GM12864 (cell line): ENCODE measurements around the gene GCDH.

Experiments
- DNase-seq: peaks from one replicate; pipeline ENCODE4 v3.0.0-alpha.2; 2011; ENCODE audit warnings: low read depth
- H3K4me3 ChIP-seq: 2 replicates; pipeline ENCODE4 v1.5.1; 2011; ENCODE audit warnings: mild to moderate bottlenecking, low read depth, low read length, control low read depth
- TF ChIP-seq, protein P1 (sequence below): IDR thresholded peaks from 2 replicates; pipeline ENCODE4 v1.5.1; 2011; ENCODE audit warnings: low read depth, mild to moderate bottlenecking, moderate library complexity, low read length, control low read depth, inconsistent platforms; ENCODE audit errors: missing control alignments

GCDH gene

DNA sequence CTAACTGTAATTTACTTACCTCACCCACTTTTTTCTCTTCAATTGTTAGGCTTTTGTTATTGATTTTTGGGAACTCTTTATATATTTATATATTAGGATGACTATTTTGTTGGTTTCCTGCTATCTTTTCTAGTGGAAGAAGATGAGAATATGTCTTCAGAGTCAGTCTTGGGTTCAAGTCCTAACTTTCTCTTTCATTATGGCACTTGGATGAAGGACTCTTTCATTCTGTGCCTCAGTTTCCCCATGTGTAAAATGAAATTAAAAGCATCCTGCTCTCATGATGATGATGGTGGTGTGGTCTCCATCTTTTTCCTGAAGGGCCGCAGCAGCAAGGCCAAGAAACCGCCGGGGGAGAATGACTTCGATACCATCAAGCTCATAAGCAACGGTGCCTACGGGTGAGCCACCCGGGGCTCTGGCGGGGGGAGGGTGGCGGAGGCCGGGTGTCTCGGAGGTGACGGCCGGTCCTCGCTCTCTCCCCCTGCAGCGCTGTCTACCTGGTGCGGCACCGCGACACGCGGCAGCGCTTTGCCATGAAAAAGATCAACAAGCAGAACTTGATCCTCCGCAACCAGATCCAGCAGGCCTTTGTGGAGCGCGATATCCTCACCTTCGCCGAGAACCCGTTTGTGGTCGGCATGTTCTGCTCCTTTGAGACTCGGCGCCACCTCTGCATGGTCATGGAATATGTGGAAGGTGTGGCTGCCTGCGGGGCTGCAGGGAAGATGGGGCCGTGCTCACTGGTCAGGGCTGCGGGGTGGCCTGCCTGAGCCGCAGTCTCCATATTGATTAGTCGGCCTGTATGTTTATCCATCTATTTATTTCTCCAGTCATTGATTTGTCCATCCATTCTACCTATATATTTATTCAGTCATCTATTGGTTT is 32.7 kb upstream of the GCDH start:
- TF ChIP-seq, protein P1, sequence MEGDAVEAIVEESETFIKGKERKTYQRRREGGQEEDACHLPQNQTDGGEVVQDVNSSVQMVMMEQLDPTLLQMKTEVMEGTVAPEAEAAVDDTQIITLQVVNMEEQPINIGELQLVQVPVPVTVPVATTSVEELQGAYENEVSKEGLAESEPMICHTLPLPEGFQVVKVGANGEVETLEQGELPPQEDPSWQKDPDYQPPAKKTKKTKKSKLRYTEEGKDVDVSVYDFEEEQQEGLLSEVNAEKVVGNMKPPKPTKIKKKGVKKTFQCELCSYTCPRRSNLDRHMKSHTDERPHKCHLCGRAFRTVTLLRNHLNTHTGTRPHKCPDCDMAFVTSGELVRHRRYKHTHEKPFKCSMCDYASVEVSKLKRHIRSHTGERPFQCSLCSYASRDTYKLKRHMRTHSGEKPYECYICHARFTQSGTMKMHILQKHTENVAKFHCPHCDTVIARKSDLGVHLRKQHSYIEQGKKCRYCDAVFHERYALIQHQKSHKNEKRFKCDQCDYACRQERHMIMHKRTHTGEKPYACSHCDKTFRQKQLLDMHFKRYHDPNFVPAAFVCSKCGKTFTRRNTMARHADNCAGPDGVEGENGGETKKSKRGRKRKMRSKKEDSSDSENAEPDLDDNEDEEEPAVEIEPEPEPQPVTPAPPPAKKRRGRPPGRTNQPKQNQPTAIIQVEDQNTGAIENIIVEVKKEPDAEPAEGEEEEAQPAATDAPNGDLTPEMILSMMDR, result no peak
- DNase-seq, result no peak

DNA sequence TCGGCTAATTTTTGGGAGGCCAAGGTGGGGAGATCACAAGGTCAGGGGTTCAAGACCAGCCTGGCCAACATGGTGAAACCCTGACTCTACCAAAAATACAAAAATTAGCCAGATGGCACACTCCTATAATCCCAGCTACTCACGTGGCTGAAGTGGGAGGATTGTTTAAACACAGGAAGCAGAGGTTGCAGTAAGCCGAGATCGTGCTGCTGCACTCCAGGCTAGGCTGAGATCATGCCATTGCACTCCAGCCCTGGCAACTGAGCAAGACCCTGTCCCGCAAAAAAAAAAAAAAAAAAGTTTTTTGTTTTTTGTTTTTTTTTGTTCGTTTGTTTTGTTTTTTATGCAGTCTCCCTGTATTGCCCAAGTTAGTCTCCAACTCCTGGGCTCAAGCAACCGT is 31.4 kb upstream of the GCDH start:
- TF ChIP-seq, protein P1, result no peak
- H3K4me3 ChIP-seq, result no peak overlapping the region
- DNase-seq, result no peak

More for the DNA sequence above, 32.7 kb upstream of the GCDH start:
- no peak overlapping the region for H3K4me3 ChIP-seq

DNA sequence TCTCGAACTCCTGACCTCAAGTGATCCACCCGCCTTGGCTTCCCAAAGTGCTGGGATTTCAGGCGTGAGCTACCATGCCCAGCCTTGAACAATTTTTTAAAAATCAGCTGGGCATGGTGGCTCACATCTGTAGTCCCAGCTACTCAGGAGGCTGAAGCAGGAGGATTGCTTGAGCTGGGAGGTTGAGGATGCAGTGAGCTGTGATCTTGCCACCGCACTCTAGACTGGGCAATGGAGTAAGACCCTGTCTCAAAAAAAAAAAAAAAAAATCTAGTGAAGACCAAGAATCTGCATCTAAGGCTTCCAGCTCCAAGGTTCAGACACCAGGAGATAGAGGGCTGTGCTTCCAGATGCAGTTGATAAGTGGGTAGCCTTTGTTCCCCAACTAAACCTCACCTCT is 26.8 kb upstream of the GCDH start:
- TF ChIP-seq, protein P1, result no peak
- no peak for DNase-seq
- H3K4me3 ChIP-seq, result no peak overlapping the region

DNA sequence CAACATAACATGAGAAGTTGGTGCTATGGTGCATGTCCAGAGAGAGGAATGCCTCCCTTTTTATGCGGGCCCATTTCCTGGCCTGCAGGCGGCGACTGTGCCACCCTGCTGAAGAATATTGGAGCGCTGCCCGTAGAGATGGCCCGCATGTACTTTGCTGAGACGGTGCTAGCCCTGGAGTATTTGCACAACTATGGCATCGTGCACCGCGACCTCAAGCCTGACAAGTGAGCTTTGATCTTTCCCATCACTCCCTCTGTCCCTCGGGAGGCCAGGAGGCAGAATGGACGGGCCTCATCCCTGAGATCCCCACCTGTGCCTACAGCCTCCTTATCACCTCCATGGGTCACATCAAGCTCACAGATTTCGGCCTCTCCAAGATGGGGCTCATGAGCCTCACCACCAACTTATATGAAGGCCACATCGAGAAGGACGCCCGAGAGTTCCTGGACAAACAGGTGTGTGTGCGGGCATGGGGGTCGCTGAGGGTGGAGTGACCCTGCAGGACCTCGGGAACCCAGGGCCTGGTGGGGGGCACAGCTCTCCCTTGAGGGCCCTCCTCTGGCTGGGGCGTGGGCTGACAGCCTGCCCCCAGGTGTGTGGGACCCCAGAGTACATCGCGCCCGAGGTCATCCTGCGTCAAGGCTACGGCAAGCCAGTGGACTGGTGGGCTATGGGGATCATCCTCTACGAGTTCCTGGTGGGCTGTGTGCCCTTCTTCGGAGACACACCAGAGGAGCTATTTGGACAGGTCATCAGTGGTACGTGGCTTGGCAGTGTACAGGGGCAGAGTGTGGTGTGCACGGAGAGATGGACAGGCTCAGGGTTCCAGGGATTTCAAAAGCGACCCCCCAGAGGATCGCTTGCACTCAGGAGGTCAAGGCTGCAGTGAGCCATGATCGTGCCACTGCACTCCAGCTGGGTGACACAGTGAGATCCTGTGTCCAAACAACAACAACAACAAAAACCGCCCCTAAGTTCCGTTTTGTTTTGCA is 25.9 kb upstream of the GCDH start:
- no peak for DNase-seq
- TF ChIP-seq, protein P1, result no peak
- no peak overlapping the region for H3K4me3 ChIP-seq

DNA sequence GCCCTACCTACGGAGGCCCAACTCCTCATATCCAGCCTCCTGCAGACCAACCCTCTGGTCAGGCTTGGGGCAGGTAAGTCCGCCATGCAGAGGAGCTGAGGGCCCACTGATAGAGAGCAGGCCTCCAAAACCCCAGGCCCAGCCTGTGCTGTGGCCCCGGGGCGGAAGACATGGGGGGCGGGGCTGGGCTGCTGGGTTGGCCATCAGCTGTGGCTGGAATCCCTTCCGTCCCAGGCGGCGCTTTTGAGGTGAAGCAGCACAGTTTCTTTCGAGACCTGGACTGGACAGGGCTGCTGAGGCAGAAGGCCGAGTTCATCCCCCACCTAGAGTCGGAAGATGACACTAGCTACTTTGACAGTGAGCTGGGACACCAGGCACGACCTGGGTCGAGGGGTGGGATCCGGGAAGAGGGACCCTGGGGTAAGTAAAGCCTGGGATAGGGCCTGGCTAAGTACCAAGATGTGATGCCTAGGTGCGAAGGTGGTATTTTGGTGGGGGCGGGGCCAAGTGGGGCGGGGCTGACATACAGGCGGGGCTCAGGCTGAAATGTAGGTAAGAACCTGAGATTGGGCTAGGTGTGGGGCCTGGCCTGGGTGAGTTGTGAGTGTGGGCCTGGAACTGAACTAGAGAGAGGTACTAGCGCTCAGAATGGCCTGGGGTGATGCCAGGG is 25.1 kb upstream of the GCDH start:
- TF ChIP-seq, protein P1, result no peak
- no peak overlapping the region for H3K4me3 ChIP-seq
- no peak for DNase-seq

DNA sequence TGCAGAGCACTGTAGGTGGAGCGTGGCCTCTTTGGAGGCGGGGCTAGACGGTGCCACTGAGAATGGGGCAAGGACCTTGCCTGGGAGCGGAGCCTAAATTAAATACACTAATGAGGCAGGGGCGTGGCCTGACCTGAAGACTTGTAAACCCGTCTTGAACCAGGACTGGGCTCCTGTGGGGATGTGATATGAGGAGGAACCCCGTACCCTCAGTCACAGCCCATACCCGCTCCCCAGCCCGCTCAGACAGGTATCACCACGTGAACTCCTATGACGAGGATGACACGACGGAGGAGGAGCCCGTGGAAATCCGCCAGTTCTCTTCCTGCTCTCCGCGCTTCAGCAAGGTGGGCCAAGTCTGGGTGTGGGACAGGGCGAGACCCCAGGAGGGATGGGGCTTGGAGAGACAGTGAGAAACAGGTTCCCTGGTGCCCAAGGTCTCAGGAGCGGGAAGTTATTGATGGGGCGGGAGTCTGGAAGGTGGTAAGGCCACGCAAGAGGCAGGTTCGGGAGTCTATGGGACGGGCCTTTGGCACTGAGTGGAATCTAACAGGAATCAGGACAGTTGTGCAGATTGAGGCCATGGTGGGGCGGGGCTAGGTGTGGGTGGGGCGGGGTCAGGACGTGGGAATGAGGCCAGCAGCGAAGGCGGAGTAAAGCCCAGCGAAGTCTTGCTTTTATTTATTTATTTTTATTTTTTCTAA is 24.4 kb upstream of the GCDH start:
- H3K4me3 ChIP-seq, result no peak overlapping the region
- no peak for DNase-seq
- TF ChIP-seq, protein P1, result no peak
